ENCODE data around the gene NAA16. TPM values are rescaled to one million over a fixed set of nuclear protein-coding genes. Genes with fewer than 3 reads are reported as not detected.

Gene NAA16
- total RNA-seq, 1 donor from 2014 or later: 12.3 TPM

DNA sequence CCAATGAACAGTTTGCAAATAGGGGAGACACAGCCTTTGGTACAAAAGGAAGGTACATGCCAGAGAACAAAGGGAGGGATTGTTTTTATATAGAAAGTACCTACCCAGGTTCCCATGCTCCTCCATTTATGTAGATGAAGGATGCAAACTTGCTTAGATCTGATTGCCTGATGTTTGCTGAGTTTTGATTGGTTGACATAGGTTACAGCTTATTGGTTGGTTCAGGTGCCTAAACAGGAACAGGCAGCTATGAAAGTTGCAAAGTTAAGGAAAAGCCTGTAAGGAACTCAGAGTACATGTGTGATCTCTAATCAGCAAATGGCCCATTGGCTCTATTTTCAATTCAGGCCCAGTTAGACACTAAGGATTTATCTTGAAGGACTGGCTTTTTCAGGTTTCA is 6.5 kb upstream of the NAA16 start:
- DNase-seq (ENCODE audit: low spot score): no peak

DNA sequence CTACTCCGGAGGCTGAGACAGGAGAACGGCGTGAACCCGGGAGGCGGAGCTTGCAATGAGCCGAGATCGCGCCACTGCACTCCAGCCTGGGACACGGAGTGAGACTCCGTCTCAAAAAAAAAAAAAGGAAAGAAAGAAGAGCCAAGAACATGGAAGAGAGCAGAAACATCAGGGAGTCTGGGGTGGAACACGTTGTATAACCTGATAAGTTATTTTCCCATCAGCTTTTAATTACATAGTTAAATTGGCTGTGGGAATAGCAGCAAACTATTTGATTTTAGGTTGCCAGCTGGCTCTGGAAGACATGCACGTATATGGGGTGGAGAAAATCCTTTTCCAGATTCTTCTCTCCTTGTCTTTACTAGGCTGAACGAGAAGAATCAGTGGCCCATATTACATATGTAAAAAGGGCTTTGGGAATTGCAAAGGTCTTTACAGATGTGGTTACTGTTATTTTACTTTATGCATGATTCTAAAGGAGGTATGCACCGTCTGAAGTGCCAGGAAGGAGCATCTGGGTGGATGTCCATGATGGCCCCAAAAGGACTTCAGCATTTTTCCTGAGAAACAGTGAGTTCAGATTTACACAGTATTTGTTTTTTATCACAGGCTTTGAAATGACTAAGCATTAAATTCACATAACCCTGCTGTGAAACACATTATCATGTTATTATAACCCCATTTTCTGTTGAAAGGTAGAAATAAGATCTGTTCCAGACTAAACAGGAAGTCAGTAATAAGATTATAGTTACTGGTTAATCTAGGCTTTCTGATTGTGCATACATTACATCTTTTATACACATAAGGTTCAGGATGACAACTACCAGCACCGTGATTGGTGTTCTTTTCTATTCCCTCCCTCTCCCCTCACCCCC is 4.6 kb upstream of the NAA16 start:
- DNase-seq (ENCODE audit: low spot score): no peak

DNA sequence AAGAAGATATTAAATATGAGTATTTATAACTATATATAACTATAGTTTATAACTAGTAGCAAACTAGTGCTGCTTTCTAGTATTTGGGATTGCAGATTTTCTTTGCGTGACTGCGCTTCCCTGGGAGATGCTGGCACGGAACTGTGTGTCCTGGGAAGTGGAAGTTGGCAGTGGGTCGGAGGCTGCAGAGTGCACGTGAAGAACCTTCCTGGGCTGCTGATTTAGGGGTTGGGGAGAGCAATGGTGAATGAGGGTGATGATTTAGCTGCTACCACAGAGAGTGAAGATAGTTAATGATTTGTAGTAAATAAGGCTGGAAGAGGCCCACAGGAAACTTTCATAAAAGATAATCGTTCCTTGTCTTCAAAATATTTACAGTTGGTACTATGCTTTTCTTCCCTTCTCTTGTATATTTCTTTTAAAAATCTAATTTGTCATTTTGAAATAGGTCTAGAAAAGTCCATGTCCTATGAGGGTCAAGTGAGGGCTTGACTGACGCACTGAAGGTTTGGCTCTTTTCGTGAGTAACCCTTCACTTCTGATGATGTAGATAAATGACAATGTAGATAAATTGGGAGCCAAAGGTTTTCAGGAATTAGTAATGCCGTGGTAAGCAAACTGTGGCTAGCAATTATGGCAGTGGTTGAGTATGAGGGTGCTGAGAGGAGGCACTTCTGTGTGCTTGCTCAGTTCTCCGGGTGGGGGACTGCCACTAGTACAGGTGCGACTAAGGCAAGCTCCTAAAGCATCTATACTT is 3.0 kb upstream of the NAA16 start:
- DNase-seq (ENCODE audit: low spot score): no peak

DNA sequence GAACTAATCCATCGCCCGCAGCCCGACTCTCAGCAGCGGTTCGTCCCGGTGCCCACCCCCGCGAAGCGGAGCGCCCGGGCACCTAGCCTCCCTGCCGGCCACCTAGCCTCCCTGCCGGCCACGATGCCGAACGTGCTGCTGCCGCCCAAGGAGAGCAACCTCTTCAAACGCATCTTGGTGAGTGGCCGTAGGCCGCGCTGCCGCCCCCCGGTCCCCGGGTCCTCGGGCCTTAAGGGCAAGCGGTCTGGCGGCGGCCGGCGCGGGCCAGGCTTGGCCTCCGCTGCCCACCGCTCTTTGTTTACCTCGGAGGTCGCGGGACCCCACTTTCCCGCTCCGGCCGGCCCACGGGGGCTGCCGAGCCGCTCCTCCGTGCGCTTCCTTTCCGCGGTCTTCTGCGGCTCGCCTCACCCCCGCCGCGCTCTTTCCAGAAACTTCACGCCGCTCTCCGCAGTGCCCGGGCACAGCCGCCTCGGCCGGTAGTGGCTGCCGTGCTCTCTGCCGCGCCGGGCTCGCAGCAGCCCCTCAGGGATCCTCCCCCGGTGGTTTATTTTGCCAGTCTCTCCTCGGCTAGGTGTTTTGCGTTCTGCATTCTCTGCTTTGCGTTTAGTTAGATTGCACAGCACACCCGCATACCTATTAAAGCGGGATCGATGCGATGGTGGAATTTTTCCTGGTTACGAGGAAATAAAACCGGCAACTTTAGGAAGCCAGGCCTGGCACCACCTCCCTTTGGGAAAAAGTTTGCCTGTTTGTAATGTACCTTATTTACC is 524 bp downstream of the NAA16 start:
- peak; percentile 58 for DNase-seq (ENCODE audit: low spot score)

DNA sequence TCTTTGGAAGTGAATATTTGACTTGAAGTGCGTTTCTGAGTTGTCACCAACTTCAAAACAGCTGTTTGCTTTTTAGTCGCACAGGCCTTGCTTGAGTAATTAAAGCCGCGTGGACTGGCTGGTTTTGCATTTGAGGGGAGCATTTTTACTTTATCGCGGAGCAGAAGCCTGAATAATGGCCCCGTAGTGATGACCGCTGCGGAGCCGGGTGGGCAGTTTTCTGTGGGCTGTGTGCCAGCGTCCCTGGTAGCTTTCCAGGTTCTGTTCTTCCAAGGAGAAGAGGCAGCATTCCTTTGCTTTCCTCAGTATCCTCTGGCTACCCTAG is 1.1 kb downstream of the NAA16 start:
- peak; percentile 55 for DNase-seq (ENCODE audit: low spot score)

DNA sequence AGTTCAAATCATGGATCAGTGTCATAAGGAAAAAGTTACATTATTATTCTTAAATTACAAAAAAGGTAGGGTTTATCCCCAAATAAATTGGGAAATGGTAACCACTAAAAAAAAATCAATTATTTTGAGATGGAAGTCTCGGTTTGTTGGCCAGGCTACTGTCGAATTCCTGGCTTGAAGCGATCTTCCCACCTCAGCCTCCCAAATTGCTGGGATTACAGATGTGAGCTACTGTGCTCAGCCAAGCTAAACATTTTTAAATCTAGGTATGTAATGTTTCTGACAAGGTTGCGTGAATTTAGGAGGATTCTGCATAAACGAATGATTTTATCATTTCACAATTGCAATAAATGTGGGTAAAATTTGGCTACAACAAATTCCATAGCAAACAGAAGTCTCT is 2.0 kb downstream of the NAA16 start:
- DNase-seq (ENCODE audit: low spot score): no peak

DNA sequence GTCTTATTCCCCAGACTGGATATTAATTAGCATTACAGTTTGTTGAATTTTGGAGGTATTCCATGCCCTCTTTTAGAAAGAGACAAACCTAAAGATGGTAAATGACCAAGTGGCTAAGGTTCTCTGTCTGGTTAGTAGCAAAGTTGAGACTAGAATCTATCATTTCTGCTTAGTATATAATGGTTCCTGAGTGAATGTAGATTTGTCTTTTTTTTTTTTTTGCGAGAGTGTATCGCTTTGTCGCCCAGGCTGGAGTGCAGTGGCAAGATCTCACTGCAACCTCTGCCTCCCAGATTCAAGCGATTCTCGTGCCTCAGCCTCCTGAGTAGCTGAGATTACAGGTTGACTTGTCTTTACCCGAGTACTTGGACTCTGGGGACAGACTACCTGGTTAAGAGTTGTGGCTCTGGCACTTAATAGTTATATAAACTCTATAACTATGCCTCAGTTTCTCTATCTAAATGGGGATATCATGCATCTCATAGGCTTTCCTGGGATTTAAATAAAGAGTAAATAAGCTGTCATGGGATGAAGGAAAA is 2.7 kb downstream of the NAA16 start:
- no peak for DNase-seq (ENCODE audit: low spot score)

DNA sequence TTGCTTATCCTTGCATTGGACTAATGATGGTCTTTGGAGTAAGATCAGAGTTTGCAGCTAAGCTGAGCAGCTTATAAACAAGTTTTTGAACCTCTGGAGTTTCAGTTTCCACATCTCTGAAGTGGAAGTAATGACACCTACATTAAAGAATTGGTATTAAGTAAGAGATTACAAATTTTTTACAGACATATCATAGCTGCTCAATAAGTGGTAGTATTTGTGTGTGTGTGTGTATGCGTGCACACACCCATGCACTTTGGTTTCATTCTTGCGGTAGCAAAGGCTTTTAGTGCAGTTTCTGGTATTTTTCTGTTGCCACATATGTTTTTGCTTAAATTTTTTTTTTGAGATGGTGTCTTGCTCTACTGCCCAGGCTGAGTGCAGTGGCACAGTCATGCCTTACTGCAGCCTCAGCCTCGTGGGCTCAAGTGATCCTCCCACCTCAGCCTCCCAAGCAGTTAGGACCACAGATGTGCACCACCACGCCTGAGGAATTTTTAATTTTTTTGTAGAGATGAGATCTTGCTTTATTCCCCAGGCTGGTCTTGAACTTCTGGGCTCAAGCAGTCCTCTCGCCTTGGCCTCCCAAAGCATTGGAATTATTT is 4.5 kb downstream of the NAA16 start:
- DNase-seq (ENCODE audit: low spot score): no peak

DNA sequence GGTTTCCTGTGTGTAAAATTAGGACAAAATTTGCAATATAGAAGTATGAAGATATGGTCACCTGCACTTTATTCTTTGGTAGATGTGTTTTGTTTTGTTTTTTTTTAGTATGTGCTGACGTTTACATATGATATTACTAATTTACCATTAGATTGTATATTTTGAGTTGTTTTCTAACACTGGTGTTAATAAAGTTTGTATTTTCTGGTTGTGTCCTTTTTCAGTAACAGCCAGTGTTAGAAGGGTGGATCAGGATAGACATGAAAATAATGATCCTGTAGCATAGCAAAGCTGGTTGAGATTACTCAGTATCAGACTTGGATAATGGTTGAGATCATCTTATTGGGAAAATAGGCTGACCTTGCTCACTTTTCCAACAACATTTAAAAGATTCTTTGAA is 6.2 kb downstream of the NAA16 start:
- no peak for DNase-seq (ENCODE audit: low spot score)

DNA sequence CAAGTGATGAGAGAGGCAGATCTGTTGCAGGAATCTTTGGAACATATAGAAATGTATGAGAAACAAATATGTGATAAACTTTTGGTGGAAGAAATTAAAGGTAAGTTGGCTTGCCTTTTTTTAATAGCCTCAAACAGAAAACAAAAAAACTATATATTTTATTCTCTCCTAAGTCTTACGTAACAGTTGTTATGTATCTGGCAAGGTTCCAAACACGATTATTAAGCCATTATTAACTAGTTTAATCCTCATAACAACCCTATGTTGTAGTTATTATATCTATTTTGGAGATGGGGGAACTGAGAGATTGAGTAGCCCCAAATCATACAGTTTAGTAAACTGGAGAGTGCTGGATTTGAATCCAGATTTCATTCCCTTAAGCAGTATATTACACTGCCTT is 14.7 kb downstream of the NAA16 start:
- DNase-seq (ENCODE audit: low spot score): no peak

DNA sequence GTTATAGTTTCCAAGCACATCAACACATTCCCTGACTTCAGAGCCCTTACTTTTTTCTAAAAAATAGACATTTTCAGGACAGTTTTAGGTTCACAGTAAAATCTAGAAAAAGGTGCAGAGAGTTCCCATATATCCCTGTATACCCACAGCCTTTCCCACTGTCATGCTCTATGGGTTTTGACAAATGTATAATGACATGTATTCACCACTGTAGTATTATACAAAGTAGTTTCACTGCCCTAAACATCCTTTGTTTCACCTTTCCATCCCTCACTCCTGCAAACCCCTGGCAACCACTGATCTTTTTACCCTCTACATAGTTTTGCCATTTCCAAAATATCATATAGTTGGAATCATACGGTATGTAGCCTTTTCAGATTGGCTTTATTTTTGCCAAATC is 15.6 kb downstream of the NAA16 start:
- DNase-seq (ENCODE audit: low spot score): no peak

DNA sequence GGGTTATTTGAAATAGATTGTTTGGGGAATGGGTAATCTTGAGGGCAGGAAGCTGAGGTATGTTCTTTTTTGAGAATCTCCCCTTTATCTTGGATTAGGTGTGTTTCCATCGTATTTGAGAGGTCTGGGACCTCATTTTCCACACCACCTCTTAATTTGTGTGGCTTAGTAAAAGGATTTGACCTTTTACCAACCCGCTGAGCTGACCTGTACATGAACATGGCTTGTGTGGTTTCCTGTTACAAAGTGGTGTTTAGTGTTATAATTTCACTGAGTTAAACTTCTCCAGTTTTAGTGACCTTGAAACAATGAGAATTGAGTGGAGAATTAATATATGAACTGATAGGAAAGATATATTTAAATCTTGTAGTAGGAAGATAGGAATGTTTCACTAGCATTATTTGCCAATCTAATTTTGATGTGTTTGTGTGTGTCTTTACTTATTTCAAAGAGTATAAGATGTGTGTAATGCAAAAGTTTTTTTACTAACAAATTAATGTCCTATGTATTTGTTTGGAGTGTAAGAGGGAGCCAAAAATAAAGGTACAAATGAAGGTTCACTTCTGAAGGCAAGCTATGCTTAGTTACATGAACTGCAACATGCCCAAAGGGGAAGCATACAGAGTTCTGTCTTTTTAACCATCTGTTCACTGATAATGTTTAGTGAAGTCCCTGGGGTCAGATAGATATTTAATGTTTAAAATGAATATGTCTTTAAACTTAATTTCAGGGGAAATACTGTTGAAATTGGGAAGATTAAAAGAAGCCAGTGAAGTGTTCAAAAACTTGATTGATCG is 17.1 kb downstream of the NAA16 start:
- no peak for DNase-seq (ENCODE audit: low spot score)

DNA sequence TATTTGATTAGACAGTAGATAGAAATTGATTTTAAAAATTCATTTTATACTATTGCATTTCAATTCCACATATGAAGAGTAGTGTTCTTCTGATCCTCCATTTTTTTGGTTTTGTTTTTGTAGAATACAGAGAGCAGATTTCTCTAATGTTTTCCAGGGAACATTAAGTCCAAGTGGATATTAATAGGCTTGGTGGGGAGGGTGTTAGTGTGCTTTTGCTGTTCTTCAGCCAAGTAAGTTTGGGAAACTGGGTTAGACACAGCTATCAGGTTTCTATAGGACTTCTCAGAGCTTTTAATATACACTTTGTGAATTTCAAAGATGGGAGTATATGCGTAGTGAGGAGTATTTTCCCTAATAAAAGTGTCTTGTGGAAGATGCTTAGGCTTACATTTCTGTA is 21.8 kb downstream of the NAA16 start:
- DNase-seq (ENCODE audit: low spot score): no peak

DNA sequence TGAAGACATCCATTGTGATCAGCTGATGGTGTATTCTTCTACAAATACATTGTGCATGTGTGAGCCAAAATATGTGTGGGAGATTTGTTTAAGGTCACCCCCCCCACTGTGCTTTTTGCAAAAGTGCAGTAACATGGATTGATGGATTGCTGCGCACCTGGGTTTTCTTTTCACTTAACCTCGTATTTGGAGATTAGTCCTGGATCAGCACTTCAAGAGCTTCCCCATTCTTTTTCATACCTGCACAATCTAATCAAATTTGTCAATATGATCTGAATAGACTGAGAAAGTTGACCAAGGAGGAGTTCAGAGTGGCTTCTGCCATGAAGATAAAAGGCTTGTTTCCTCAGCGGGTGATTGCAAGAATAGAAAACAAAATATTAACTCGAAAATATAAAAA is 23.7 kb downstream of the NAA16 start:
- no peak for DNase-seq (ENCODE audit: low spot score)

DNA sequence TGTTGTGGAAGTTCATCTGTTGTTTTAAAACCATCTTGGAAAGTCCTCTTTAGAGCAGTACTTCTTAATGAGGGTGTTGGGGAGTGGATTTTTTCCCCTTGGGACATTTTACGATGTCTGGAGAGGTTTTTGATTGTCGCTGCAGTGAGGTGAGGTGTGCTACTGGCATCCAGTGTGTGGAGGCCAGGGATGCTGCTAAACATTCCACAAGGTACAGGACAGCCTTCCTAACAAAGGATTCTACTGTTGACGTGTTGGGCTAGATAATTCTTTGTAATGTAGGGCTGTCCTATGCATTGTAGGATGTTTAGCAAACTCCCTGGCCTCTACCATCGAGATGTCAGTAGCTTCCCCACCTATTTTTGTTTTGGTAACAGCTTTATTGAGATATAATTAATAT is 33.3 kb downstream of the NAA16 start:
- DNase-seq (ENCODE audit: low spot score): no peak

DNA sequence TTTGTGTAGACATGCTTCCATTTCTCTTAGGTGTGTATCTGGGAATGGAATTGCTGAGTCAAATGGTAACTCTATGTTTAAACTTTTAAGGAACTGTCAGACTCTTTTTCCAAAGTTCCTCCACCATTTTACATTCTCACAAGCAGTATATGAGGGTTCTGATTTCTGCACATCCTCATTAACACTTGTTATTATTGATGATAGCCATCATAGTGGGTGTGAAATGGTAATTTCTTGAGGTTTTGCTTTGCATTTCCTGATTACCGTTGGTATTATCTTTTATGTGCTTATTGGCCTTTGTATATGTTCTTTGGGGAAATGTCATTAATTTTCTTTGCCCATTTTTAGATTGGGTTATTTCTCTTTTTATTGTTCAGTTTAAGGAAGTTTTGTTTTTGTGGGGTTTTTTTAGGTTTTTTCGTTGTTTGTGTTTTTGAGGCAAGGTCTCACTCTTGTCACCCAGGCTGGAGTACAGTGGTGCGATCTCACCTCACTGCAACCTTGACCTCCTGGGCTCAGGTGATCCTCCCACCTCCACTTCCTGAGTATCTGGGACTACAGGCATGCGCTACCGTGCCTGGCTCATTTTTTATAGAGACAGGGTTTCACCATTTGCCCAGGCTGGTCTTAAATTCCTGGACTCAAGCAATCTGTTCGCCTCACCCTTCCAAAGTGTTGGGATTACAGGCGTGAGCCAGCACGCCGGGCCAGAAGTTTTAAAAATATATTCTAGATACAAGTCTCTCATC is 34.3 kb downstream of the NAA16 start:
- no peak for DNase-seq (ENCODE audit: low spot score)

DNA sequence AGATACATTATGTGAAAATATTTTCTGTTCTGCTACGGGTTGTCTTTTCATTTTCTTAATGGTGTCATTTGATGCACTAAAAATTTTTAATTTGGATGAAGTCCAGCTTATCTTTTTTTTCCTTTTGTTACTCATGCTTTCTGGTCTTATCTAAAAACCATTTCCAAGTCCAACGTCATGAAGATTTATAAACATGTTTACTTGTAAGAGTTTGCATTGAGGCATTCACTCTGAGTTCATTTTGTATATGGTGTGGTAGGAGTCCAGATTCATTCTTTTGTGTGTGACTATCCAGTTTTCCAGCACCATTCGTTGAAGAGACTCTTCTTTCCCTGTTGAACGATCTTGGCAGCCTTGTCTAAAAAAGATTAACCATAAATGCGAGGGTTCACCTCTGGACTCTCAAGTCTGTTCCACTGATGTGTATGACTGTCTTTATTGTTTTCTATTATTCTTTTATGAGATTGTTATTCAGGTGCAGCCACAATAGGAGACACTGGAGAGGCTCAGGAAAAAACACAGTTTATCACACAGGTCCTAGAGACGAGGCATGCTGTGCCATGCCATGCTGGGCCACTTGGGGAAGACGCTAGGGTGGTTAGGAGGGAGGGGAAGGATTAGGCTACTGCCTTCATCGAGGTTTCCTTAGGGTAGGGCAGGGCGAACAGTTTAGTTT is 35.0 kb downstream of the NAA16 start:
- DNase-seq (ENCODE audit: low spot score): peak; percentile 13

DNA sequence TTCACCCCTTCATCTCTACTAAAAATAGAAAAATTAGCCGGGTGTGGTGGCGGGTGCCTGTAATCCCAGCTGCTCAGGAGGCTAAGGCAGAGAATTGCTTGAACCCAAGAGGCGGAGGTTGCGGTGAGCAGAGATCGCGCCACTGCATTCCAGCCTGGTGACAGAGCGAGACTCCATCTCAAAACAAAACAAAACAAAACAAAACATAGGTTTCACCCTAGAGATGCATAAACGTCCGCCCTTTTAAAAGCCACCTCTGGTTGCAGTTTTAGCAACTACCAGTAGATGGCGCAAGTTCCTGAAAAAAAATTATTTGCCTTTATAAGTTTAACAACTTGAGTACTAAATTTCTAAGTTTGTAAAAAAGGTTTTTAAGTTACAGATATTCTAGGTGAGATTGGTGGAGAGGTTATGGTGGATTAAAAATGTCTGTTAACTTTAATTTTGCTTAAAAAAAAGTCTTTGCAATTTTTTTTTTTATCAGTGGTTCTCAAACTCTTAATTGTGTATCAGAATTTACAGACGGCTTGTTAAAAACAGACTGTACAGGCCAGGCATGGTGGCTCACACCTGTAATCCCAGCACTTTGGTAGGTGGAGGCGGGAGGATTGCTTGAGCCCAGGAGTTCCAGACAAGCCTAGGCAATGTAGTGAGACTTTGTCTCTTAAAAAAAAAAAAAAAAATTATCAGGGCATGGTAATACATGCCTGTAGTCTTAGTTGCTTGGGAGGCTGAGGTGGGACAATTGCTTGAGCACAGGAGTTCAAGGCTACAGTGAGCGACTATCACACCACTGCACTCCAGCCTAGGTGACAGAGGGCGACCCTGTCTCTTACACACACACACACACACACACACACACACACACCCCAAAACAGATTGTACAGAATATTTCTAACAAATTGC is 42.1 kb downstream of the NAA16 start:
- peak; percentile 63 for DNase-seq (ENCODE audit: low spot score)

DNA sequence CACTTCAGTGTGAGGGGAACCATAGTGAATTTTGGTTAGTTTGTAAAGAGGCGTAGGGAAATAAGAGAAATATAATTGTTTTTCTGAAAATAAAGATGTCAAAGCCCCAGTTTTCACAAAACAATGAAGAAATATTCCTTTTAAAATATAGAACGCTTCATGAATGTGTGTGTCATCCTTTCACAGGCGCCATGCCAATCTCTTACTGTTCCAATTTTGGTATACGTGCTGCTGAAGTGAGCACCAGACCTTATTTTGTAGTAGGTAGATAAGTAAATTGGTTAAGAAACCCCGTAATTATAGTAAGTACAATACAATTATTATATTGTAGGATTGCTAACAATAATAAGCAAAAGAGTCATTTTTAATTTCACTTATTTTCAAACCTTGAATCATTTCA is 43.3 kb downstream of the NAA16 start:
- no peak for DNase-seq (ENCODE audit: low spot score)
